Calu3 (cell line): ENCODE results near the gene PSMG4. TPM values are rescaled to one million over a fixed set of nuclear protein-coding genes. Genes with fewer than 3 reads are reported as not detected.

Experiments
- BruUV-seq: library from RNA; stranded (reverse); fragments of 400-500 nt; replicated peaks from 2 replicates; lab custom pipeline; 2021; lab: Mats Ljungman, UMichigan
- CTCF ChIA-PET: fragments of 300-600 bp; sonication (Branson Sonifier 250); formaldehyde crosslinking; loops from one replicate; lab custom pipeline; 2022; ENCODE audit warnings: antibody characterized with exemption; lab: Charles Lee
- DNase-seq: peaks from one replicate; pipeline ENCODE4 v3.0.0; 2022
- H3K27ac Mint-ChIP-seq: one replicate; pipeline ENCODE4 v1.8.0; 2022; ENCODE audit warnings: mixed read lengths; ENCODE audit not compliant: unreplicated experiment
- H3K27me3 Mint-ChIP-seq: one replicate; pipeline ENCODE4 v1.8.0; 2022; ENCODE audit warnings: mixed read lengths; ENCODE audit not compliant: unreplicated experiment
- H3K36me3 Mint-ChIP-seq: one replicate; pipeline ENCODE4 v1.8.0; 2022; ENCODE audit warnings: mild to moderate bottlenecking, moderate library complexity, mixed read lengths; ENCODE audit not compliant: insufficient read depth, unreplicated experiment
- H3K4me1 Mint-ChIP-seq: one replicate; pipeline ENCODE4 v1.8.0; 2022; ENCODE audit warnings: mild to moderate bottlenecking, low read depth, mixed read lengths; ENCODE audit not compliant: unreplicated experiment
- H3K4me3 Mint-ChIP-seq: one replicate; pipeline ENCODE4 v1.8.0; 2022; ENCODE audit warnings: mild to moderate bottlenecking, low read depth, moderate library complexity, mixed read lengths; ENCODE audit not compliant: unreplicated experiment
- H3K9me3 Mint-ChIP-seq: one replicate; pipeline ENCODE4 v1.8.0; 2022; ENCODE audit warnings: low read depth, mixed read lengths; ENCODE audit not compliant: unreplicated experiment
- intact Hi-C: fragments of 100-400 bp; cut with micrococcal nuclease; formaldehyde crosslinking; loops from one replicate; pipeline ENCODE4 v1.10.0; 2022; ENCODE audit not compliant: unreplicated experiment
- total RNA-seq: library from RNA; stranded (reverse); gene quantifications from 2 replicates; pipeline ENCODE4 v1.2.3, GENCODE V29; 2022
- TF ChIP-seq, protein P1 (sequence below): fragments of 200-600 bp; IDR thresholded peaks from one replicate; pipeline ENCODE4 v1.8.0; 2022; ENCODE audit warnings: antibody characterized with exemption; ENCODE audit not compliant: unreplicated experiment

Gene PSMG4
- total RNA-seq, 1 experiment from 2014 or later = 17.6 TPM

DNA sequence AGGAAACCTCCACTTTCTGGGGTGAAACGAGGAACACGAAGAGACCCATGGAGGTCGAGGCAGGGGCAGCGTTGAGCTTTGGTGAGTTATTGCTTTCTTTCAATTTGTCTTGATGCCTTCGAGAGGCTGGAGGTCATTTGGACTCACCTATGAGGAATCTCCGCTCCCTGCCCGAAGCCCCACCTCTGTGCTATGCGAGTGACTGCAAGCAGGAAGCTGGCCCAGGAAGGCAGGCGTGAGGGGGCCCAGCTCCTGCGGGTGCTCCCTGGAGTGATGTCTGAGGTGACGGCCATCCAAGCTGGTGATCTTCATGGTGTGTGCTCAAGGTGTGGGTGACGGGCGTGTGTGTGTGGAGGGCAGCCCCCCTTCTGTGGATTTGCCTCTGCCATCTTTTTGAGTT lies 13.0 kb downstream of the PSMG4 start:
- H3K9me3 Mint-ChIP-seq = no peaks in the 10 kb centered on the region
- TF ChIP-seq, protein P1, sequence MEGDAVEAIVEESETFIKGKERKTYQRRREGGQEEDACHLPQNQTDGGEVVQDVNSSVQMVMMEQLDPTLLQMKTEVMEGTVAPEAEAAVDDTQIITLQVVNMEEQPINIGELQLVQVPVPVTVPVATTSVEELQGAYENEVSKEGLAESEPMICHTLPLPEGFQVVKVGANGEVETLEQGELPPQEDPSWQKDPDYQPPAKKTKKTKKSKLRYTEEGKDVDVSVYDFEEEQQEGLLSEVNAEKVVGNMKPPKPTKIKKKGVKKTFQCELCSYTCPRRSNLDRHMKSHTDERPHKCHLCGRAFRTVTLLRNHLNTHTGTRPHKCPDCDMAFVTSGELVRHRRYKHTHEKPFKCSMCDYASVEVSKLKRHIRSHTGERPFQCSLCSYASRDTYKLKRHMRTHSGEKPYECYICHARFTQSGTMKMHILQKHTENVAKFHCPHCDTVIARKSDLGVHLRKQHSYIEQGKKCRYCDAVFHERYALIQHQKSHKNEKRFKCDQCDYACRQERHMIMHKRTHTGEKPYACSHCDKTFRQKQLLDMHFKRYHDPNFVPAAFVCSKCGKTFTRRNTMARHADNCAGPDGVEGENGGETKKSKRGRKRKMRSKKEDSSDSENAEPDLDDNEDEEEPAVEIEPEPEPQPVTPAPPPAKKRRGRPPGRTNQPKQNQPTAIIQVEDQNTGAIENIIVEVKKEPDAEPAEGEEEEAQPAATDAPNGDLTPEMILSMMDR = no peak
- H3K4me3 Mint-ChIP-seq = no peak overlapping the region
- BruUV-seq = no TSS peak
- no peaks in the 10 kb centered on the region for H3K27me3 Mint-ChIP-seq
- intact Hi-C loops = loop anchor here (10.0 kb wide), 1 partner anchor 143 kb away; no protein-coding TSS in a partner anchor
- CTCF ChIA-PET = no interaction called here
- no peaks in the 10 kb centered on the region for H3K4me1 Mint-ChIP-seq
- no peak overlapping the region for H3K27ac Mint-ChIP-seq
- H3K36me3 Mint-ChIP-seq = peaks cover 33% of the 10 kb centered on the region
- no peak for DNase-seq

GRCh38 chr6:3272911-3273547 lies 14.3 kb downstream of the PSMG4 start:
- H3K9me3 Mint-ChIP-seq = no peaks in the 10 kb centered on the region

DNA sequence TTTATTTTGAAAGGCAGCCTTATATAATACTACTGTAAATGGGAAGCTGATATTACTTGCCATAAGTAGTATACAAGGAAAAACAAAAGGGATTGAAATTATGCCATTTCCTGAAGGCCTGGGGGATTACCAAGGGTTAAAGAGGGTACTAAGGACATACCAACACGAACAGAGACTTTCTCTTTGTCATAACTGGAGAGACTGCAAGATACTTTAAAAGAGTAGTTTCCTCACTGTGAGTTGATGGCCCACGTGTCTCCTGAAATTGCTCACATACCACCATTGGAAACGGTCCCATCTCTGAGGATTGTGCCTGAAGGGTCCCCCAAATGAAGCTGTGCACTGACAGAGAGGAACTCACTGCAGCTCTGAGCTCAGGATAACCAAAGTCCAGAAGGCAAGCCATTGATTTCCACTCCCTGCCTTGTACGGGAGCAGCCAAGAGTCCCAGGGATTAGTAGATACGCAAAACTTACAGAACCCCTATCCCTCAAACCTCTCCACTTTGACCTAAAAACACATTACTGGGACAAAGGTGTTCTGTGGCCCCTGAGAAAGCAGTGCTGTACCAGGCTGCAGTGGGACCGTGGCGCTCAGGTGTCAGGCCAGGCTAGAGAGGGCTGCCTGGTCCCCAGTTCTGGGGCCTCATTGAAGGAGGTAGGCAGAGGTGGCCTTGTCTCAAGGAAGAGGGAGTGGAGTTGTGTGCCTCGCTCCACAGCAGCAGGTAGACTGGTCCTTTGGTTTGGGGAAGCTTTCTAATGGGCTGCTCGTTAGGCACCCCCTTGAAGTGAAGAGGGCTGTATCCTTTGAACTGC lies 15.2 kb downstream of the PSMG4 start:
- Mint-ChIP-seq H3K4me1 (no peaks in the 10 kb centered on the region), H3K4me3 (no peak overlapping the region), H3K27me3 (no peaks in the 10 kb centered on the region), H3K27ac (no peak overlapping the region), H3K9me3 (no peaks in the 10 kb centered on the region), H3K36me3 (peaks cover 20% of the 10 kb centered on the region)
- intact Hi-C loops = loop anchor here (10.0 kb wide), 1 partner anchor 141 kb away; no protein-coding TSS in a partner anchor
- CTCF ChIA-PET = no interaction called here
- TF ChIP-seq, protein P1 = no peak
- BruUV-seq = no TSS peak
- no peak for DNase-seq

More at GRCh38 chr6:3272911-3273547, 14.3 kb downstream of the PSMG4 start:
- intact Hi-C loops = loop anchor here (10.0 kb wide), 1 partner anchor 142 kb away; no protein-coding TSS in a partner anchor
- Mint-ChIP-seq H3K27ac (no peak overlapping the region), H3K4me3 (no peak overlapping the region), H3K27me3 (no peaks in the 10 kb centered on the region), H3K4me1 (no peaks in the 10 kb centered on the region), H3K36me3 (peaks cover 26% of the 10 kb centered on the region)
- CTCF ChIA-PET = no interaction called here
- BruUV-seq = no TSS peak
- TF ChIP-seq, protein P1 = no peak
- DNase-seq = no peak

GRCh38 chr6:3276174-3277167 lies 17.7 kb downstream of the PSMG4 start:
- H3K4me3 Mint-ChIP-seq = no peak overlapping the region
- no peak for DNase-seq
- no peaks in the 10 kb centered on the region for H3K4me1 Mint-ChIP-seq
- BruUV-seq = no TSS peak
- H3K27ac Mint-ChIP-seq = no peak overlapping the region
- TF ChIP-seq, protein P1 = no peak
- no peaks in the 10 kb centered on the region for H3K27me3 Mint-ChIP-seq
- CTCF ChIA-PET = no interaction called here
- no peaks in the 10 kb centered on the region for H3K9me3 Mint-ChIP-seq
- intact Hi-C loops = loop anchor here (10.0 kb wide), 1 partner anchor 138 kb away; no protein-coding TSS in a partner anchor
- peaks cover 7% of the 10 kb centered on the region for H3K36me3 Mint-ChIP-seq
